GM19239 (cell line): ENCODE results near the gene ABI2.
A peak's percentile ranks its signal among the peaks of the same experiment; 100 is the strongest.
"Not testable (repeated sequence)": the region's sequence is repeated elsewhere in the genome, so short reads cannot be mapped to it uniquely, and the experiment has no call there.

ENCODE experiments used
- DNase-seq: peaks from one replicate; pipeline ENCODE4 v3.0.0; 2011; ENCODE audit warnings: low spot score; ENCODE audit not compliant: insufficient read length
- FAIRE-seq: peaks from 2 replicates; lab custom pipeline; 2011; peaks lifted over from hg19 to GRCh38; lab: Jason Lieb, UNC

ABI2 gene

DNA sequence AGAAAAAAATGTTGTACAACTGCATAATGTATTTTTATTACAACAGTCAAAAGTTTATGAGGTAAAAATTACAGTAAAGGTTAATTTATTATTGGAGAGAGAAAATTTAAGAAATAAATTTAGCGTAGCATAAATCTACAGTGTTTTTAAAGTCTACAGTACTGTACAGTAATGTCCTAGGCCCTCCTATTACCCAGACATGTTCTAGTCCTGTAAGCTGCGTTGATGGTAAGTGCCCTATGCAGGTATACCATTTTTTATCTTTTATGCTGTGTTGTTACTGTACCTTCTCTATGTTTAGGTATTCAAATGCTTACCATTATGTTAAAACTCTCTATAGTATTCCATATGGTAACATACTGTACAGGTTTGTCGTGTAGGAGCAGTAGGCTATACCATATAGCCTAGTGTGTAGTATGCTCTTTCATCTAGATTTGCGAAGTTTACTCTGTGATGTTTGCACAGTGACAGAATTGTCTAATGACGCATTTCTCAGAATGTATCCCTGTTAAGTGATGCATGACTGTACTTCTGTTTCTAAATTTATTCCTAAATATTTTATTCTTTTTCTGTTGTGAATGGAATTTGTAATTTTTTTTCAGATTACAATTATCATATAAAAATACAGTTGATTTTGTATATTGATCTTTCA, 24.5 kb downstream of the ABI2 start:
- DNase-seq (no peak), FAIRE-seq (no peak)

GRCh38 chr2:203354966-203355365, 26.8 kb downstream of the ABI2 start:
- FAIRE-seq (no peak), DNase-seq (no peak)

DNA sequence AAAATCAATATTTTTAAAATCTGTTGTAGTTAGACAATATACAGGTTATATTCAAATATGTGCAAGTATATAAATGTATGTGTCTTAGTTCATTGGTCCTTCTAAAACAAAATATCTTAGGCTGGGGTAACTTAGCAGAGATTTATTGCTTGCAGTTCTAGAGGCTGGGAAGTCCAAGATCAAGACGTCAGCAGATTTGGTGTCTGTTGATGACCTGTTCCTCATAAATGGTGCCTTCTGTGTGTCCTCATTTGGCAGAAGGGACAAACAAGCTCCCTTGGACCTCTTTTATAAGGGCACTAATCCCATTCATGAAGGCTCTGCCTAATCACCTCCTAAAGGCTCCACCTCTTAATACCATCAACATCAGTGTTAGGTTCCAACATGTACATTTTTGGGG, 31.3 kb downstream of the ABI2 start:
- FAIRE-seq (no peak), DNase-seq (no peak)

DNA sequence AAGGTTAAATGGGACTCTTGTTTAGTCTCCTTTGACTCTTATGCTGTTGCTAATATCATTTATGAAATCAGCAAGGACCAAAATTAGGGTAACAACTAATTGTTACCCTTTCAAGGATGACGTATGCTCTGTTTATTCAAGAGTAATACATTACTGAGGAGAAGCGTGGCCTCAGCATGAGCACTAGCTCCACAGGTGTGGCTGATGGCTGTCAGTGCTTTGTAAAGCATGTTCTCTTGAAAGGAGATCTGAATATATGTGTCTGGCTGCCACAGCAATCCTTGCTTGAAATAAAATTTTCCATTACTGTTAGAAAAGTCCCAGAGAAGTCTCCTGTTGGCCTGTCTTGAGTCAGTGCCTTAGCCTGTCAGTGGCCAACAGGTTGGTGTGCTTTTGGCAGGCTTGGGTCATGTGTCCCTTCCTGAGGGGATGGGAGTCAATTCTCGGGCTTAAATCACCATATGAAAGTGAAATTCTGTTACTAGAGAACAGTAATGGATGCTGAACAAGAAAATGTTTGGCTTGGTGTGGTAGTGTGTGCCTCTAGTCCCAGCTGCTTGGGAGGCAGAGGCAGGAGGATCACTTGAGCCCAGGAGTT, 32.7 kb downstream of the ABI2 start:
- DNase-seq (no peak), FAIRE-seq (no peak)

DNA sequence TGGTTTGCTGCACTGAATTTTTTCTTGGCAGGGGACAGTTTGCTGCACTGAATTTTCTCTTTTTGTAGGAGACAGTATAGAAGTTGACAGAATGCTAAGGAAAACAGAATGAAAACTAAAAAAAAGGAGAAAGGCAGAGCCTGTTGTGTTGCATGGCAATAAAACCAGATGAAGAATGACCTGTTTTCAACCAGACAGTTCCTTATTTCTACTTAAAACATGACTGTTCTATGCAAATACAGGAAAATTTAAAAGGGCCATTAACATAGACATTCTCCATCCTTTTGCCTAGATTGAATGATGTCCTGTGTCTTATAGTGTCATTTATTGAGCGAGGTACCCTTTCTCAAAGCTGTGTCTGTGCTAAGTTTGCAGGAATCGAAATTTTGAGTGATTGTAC, 33.3 kb downstream of the ABI2 start:
- no peak for DNase-seq
- no peak for FAIRE-seq

DNA sequence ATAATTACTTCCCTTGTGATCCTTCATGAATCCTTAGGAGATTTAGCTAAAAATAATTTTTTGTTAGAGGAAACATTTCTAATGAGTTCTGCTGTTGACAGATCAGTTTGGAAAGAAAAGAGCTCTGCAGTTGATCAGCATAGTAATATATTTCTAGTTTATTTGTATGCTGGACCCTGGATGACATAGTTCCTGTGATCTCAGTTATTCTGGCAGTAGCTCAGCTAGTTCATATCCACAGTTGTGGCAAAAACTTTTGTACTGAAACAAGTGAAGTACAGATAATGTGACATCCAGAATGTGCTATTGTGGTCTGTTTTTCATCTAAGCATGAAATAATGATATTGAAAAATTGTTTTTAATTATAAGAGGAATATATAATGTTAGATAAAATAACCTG, 33.7 kb downstream of the ABI2 start:
- FAIRE-seq = no peak
- DNase-seq = no peak

DNA sequence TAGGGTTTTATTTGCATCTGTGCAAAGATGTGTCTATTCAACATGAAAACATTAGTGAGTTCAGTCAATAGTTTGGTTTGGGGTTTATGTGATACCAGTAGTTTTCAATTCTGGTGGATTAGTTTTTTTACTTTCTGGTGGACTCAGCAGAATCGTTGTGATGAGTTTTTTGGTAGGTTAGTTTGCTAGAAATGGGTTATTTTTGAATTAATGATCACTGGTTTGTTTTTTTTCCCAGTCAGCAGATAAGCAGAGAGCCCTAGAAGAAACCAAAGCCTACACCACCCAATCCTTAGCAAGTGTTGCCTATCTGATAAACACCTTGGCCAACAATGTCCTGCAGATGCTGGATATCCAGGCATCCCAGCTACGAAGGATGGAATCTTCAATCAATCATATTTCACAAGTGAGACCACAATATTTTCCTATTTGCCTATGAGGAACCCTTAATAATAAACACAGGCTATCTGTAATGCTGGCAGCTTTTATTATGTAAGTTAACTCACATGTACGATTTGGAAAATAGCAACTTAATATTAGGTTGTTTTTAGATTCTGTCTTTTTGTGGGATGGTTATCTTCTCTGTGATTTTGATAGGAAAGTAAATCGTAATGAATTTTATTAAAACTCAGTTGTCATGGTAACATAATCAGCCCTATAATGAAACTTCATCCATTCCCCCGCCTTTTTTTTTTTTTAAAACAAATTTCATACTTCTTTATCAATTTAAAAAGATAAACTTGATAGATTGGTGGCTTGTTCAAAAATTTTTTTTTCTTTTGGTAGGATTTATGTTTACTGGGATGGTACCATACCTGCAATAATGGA, 38.7 kb downstream of the ABI2 start:
- DNase-seq (no peak), FAIRE-seq (peak; percentile 14)

GRCh38 chr2:203372706-203373105, 44.5 kb downstream of the ABI2 start:
- not testable (repeated sequence) for DNase-seq, FAIRE-seq

DNA sequence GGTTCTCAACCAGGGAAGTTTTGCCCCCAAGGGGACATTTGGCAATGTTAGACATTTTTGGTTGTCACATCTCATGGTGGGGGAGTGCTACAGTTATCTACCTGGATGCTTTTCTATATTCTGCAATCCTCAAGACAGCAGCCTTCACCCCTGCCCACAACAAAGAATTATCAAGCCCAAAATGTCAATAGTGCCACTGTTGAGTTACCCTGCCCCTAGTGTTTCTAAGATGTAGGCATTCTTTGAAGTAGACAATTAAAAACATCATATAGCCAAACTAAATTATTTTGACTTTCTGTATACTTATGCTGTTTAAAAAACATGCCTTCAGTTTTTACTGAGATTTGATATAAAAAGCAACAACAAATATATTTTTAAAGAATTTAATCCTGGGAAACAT, 48.0 kb downstream of the ABI2 start:
- no peak for DNase-seq
- FAIRE-seq = no peak

DNA sequence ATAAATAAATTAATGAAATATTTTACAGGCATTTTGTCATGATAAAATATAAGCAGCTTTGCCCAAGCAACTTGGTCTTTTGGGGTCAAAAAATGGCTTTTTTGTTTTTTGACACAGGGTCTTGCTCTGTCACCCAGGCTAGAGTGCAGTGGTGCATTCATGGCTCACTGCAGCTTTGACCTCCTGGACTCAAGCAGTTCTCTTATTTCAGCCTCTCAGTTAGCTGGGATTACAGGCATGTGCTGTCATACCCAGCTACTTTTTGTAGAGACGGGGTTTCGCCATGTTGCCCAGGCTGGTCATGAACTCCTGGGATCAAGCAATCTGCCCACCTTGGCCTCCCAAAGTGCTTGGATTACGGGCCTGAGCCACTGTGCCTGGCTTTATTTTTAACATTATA, 51.0 kb downstream of the ABI2 start:
- no peak for DNase-seq
- FAIRE-seq = no peak

DNA sequence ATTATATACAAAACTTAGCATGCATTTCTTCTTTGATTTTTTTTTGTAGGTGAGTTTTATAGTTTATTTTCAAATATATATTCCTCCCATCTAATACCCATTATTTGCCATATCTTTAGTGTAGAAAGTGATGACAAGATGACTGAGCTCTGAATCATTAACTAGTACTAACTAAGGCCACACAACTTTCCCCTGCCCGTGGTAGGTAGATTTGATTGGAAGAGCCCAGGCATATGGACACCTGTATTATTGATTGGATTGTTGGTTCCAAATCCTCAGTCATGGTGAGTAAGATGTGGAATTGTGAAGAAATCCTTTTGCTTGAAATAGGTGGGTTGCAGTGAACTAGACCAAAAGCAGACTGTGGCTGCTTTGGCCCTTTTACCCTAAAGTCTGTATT, 54.8 kb downstream of the ABI2 start:
- FAIRE-seq (no peak), DNase-seq (no peak)

DNA sequence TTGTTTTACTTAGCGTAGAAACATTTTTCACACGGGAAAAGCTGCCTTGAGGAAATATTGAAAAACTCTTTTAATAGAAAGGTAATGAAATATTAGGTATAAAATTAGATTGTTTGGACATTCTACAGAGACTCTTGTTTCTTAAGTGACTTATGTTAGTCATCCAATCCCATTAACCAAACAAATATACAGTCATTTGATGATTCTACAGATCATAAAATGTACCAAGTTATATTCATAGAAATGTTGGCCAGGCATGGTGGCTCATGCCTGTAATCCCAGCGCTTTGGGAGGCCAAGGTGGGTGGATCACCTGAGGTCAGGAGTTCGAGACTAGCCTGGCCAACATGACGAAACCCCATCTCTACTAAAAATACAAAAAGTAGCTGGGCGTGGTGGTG, 60.0 kb downstream of the ABI2 start:
- FAIRE-seq, DNase-seq: not testable (repeated sequence)

- FAIRE-seq = no peak
- DNase-seq = no peak
Measured at GRCh38 chr2:203394519-203395227, 66.5 kb downstream of the ABI2 start.

DNA sequence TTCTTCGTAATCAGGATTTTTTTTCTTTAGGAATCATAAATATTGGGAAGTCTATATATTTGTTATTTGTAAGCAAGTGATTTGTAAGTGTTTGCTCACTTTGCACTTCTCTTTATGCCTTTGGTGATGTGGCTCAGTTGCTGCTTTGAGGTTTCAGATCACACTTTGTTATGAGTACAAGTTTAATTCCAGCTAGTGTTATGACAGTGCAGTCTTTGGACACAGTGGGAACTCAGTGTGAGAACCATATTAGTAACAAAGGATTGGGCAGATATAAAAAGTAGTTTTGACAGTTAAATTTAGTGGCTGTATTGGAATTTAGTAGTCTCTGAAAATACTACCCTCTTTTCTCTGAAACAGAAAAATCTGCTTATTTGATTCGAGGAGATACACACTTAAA, 67.7 kb downstream of the ABI2 start:
- FAIRE-seq (no peak), DNase-seq (no peak)

GRCh38 chr2:203396667-203397066, 68.5 kb downstream of the ABI2 start:
- FAIRE-seq (no peak), DNase-seq (no peak)

DNA sequence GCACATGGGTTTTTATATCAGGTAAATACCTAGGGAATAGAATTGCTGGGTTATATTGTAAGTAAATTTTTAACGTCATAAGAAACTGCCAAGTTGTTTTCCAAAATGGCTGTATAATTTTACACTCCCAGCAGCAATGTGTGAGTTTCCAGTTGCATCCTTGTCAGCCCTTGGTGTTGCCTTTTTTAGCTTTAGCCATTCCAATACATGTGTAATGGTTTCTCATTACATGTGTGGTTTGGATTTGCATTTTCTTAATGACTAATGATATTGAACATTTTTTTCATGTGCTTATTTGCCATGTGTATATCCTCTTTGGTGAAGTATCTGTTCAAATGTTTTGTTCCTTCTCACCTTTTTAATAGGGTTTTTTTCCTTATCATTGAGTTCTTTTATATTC, 70.8 kb downstream of the ABI2 start:
- peak; percentile 47 for FAIRE-seq
- no peak for DNase-seq

DNA sequence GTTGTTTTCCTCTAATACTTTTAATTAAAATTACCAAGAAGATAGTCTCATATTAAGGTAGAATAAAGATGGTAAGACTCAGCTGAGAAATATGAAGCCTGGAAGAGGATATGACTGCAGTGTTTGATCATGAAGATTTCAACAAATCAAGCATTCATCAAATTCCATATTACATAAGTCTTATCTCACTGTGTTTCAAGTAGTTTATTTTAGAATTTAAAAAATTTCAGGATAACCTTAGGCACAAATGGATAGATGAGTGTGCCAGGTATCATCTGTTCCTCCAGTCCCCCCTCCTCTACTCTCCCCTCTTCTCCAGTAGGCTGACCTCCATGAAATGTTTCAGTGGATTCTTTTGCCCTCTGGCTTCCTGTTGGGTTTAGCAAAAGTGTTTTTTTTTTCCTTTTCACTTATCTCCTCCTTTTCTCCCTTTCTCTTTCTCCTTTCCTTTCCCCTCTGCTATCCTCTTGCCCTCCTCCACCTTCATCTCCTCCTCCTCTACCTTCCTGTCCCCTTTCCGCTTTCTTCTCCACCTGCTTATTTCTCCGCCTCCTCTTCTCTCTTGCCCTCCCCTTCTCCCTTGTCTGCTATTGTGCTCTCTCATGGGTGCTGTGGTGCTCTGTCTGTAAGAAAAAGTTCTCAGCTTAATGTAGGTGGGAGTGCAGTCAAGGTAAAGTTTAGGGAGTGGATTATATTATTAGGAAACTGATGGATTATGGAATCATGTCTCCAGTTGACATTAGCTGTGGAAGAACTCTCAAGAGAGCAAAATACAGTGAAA, 72.8 kb downstream of the ABI2 start:
- DNase-seq (no peak), FAIRE-seq (peak; percentile 8)

DNA sequence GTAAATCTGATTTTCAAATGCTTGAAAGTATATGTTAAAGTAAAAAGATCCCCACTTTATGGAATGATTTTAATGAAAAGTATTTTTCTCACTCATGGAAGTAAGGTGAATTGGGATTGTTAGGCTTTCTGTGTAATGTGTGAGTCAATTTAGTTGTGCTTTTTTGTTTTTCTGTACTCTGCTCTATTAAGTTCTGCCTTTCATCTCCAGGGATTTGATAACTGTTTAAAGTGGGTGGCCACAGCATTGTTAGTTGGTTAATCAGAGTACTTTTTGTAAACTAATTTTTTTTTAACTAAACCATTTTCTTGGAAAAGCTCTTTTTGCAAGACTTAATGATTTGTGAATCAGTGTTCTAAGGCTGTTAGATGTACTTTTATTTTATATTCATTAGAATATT, 76.8 kb downstream of the ABI2 start:
- FAIRE-seq = no peak
- DNase-seq = no peak

GRCh38 chr2:203407496-203407895, 79.3 kb downstream of the ABI2 start:
- DNase-seq = no peak
- no peak for FAIRE-seq
